Right renal cortex interstitium (tissue), 3 donors: ENCODE data around the gene SULT2B1. TPM values are rescaled to one million over a fixed set of nuclear protein-coding genes. Genes with fewer than 3 reads are reported as not detected.

Experiments used
- DNase-seq, 3 donors: peaks; one replicate each; pipeline ENCODE4 v3.0.0-alpha.2; 2013; ENCODE audit warnings: low read depth in 3 of 3, low spot score in 2 of 3
- polyA plus RNA-seq, 3 donors: library from polyadenylated mRNA; unstranded; fragments of 120-200 nt; gene quantifications; one replicate each; pipeline ENCODE4 v1.2.1, GENCODE V29; 2013; ENCODE audit not compliant: insufficient read length in 3 of 3

The SULT2B1 gene
- polyA plus RNA-seq, 3 donors, result 0.23 to 0.29 (median 0.24) TPM

DNA sequence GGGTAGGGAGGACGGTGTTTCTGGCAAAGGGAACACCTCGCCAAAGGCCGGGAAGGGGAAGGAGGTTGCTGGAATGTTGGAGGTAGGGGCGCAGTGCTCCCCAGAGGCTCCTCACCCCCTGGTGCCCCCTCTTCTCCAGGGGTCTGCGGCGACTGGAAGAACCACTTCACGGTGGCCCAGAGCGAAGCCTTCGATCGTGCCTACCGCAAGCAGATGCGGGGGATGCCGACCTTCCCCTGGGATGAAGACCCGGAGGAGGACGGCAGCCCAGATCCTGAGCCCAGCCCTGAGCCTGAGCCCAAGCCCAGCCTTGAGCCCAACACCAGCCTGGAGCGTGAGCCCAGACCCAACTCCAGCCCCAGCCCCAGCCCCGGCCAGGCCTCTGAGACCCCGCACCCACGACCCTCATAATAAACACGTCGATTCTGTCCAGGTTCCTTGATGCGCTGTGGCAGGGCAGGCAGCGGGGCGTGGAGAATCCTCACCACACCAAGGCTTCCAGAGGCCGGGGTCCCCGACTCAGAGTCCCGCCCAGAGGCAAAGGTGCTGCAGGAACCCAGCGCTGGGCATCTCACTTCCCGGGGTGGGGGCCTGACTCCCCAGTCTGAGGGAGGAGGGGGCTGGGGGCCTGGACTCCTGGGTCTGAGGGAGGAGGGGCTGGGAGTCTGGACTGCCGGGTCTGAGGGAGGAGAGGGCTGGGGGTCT, 47.2 kb downstream of the SULT2B1 start:
- DNase-seq, result no peak

DNA sequence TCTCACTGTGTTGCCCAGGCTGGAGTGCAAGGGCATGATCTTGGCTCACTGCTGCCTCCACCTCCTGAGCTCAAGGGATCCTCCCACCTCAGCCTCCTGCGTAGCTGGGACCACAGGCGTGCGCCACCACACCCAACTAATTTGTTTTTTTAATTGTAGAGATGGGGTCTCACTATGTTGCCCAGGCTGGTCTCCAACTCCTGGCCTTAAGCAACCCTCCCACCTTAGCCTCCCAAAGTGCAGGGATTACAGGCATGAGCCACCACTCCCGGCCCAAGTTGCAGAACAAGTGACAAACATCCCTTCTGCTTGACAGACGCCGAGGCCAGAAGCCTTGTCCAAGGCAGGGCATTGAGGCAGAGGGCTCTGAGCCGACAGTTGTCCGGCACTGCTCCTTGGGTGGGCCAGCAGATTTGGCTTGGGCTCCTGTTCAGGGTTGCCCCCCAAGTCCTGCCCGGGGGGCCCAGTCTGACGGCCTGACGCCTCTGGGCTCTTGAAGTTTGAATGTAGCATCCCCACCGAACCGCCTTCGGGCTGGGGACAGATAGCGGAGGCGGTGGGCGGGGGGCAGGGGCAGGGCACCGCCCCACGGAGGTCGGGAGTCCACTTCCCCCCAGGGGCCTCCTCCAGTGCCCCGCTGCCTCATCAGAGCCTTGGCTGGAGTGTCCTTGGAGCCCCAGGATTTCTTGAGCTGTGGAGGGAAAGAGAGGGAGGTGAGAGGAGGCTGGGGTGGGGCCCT, 48.9 kb downstream of the SULT2B1 start:
- DNase-seq, result no peak

DNA sequence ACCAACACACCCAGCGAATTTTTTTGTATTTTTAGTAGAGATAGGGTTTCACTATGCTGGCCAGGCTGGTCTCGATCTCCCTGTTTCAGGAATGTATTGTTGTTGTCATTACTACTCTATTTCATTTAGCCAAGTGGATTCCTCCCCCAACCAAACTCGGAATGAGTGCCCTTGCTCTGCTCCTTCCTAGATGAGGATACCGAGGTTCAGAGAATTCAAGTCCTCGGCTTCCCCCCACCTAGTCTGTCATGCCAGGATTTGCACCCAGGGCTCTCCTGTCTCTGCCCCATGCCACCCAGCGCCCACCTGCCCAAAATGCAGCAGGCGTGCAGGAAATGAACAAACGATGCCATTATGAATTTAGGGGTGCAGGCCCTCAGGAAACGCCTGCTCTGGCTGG, 51.0 kb downstream of the SULT2B1 start:
- DNase-seq, result no peak

DNA sequence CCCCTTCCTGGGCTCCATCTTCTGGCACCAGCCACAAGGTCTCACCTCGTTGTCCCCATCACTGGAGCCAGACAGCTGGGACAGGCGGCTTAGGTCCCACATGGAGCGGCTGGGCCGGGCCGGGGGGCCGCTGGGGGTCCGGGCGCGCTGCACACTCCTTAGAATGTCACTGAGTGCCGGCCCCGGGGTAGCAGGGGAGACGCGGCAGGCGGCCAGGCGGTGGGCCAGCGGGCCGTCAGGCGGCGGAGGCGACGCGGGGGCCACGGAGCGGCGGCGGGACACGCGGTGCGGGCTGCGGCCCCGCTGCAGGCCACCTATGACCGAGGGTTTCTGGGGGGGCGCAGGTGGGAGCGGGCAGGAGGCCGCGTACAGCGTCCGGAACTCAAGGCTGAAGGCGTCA, 51.5 kb downstream of the SULT2B1 start:
- no peak for DNase-seq

DNA sequence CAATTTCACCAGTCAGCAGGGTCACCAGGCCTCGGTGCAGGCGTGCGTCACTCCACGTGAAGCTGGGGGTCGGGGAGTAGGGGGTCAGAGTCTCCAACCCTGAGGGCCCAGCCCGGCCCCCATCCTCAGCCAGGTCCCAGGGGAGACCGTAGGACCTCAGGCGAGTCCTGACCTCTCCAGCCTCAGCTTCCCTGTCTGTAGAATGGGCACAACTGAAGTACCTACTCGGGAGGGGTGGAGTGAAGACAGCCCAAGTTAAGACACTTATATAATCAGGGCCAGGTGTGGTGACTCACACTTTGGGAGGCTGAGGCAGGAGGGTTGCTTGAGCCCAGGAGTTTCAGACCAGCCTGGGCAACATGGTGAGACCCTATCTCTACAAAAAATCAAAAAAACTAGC, 51.9 kb downstream of the SULT2B1 start:
- no peak for DNase-seq

DNA sequence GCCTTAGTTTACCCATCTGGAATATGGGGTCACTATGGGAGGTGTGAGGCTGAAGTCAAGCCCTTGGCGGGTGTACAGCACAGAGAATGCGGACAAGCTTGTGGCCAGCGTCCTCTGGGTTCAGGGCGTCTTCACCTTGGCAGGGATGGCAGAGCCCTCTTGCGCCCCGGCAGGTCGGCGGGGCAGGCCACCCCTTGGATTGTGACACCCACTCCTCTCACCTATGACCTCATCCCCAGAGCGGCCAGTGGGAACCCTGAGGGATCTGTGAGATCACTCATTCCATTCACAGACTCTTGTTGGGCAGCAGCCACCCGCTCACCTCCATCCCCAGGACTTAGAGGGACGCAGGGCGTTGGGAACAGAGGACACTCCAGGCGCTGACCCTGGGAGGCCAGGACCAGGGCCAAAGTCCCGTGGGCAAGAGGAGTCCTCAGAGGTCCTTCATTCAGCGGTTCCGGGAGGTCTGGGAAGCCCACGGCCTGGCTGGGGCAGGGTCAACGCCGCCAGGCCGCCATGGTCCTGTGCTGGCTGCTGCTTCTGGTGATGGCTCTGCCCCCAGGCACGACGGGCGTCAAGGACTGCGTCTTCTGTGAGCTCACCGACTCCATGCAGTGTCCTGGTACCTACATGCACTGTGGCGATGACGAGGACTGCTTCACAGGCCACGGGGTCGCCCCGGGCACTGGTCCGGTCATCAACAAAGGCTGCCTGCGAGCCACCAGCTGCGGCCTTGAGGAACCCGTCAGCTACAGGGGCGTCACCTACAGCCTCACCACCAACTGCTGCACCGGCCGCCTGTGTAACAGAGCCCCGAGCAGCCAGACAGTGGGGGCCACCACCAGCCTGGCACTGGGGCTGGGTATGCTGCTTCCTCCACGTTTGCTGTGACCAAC, 54.7 kb downstream of the SULT2B1 start, which contains the start of gene SPACA4:
Gene SPACA4 (plus strand): TSS at position 280 of the 896 bp plus-strand sequence. CDS start 237 bp downstream, at position 517.
- no peak for DNase-seq

DNA sequence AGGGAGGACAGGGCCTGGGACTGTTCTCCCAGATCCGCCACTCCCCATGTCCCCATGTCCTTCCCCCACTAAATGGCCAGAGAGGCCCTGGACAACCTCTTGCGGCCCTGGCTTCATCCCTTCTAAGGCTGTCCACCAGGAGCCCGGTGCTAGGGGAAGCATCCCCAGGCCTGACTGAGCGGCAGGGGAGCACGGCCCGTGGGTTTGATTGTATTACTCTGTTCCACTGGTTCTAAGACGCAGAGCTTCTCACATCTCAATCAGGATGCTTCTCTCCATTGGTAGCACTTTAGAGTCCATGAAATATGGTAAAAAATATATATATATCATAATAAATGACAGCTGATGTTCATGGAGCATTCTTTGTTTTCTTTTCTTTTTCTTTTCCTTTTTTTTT, 55.4 kb downstream of the SULT2B1 start:
- no peak for DNase-seq

DNA sequence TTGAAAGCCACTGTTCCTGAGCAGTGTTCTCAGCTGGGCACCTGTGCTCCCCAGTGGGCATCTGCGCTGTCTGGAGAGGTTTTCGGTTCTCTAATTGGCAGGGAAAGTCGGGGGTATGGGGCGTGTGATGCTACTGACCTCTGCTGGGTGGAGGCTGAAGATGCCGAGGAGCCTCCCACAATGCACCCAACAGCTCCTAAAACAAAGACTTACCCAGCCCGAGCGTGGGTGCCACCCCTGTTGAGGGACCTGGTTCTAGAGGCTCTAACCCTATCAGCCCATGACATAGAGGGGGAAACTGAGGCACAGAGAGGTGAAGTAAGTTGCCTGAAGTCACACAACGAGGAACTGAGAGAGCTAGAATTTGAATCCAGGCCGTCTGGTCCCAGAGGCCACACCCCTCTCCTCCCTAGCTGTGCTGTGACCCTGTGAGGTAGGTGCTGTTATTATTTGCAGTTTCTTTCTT, 56.9 kb downstream of the SULT2B1 start:
- no peak for DNase-seq

DNA sequence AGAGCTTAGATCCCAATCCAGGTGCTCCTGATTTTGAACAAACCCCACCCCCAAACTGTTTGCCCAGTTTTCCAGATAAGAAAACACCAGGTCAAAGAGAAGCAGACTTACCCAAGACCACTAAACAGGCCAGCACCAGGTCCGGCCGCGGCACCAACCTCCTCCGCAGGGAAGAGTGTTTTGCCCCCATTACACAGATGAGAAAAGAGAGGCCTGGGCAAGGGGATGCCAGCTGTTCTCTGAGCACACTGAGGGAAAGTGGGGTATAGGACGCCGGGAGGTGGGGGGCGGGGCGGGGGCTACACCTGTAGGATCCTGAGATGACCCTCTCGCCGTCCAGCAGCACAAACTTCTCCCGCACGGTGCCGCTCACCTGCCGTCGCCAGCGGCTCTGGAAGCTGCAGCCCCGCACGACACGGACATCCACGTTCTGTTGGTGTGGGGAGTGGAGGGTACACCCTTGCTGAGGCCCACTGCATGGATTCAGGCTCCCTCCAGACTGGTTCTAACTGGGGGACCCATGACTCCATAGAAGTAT, 57.7 kb downstream of the SULT2B1 start:
- no peak for DNase-seq

DNA sequence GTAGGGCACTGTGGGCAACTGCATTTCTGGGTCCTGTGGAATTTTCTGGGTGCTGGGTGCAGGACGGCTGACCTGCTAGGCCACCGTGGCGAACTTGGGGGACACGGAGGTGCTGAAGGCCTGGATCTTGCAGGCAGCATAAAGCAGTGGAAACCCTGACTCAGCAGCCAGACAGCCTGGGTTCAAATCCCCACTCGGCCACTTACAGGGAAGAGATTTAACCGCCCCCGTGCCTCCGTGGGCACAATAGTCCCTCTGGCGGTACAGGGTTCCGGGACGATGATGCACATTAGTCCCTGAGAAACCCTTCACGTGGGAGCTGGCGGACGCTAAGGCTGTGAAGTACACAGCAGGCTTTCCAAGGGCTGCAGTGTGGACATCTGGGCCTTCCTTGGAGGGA, 59.9 kb downstream of the SULT2B1 start:
- DNase-seq, result no peak

DNA sequence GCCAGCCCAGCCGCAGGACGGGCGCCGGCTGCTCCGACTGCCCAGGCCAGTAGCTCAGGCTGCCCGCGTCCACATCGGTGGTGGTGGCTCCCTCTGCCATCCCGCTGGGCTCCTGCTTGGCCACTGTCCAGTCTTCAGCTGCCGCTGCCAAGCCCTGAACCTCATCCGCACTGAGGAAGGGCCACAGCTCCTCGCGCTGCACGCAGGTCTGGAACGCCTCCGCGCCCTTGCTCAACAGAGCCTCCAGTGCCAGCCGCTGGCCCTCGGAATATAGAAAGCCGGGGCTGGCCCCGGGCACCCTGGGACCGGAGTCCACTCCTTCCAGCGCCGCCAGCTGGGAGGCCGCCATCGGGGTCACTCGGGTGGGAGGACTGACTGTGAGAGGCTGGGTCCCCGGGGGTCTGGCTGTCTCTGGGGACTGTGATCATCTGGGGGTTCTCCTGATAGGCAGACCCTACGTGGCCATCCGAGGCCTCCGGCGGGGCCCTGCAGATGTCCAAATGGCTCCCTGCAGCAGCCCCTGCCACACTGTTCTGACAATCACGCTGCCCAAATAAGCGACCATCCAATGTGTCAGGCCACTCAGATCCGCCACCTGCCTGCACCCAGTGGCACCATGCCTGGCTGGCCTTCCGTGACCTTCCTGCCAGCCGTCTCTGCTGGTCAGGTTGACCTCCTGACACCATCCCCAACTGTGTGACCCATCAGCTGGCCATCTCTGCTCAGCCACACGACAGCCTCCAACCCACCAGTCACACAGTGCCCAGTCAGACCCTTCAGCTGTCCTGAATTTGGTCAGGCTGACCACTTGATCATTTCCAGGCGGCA, 61.3 kb downstream of the SULT2B1 start:
- DNase-seq, result no peak

DNA sequence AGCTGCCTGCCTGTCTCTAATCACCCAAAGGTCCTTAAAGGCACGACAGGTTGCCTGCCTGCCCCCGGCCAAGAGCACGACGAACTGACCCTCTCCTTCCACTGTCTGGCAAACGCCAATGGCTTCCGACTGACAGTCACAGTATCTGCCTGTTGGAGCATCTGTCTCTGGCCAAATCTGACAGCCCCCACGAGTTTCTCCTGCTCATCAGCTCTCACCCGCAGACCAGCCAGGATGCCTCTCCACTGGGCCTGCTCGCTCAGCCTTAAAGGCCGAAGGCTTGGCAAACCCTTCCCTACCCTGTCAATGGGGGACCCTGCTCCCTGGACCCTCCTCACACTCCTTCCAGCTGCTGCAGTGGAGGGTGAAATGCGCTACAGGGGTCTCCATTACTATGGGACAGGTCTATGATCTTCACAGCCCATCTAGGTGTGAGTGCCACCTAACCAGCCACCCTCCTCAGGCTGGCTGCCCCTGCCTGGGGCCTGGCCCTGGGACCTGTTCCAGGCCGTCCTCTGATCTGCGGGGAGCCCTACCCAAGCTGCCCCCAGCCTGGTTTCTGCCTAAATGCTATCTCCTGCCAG, 62.0 kb downstream of the SULT2B1 start:
- DNase-seq, result no peak

DNA sequence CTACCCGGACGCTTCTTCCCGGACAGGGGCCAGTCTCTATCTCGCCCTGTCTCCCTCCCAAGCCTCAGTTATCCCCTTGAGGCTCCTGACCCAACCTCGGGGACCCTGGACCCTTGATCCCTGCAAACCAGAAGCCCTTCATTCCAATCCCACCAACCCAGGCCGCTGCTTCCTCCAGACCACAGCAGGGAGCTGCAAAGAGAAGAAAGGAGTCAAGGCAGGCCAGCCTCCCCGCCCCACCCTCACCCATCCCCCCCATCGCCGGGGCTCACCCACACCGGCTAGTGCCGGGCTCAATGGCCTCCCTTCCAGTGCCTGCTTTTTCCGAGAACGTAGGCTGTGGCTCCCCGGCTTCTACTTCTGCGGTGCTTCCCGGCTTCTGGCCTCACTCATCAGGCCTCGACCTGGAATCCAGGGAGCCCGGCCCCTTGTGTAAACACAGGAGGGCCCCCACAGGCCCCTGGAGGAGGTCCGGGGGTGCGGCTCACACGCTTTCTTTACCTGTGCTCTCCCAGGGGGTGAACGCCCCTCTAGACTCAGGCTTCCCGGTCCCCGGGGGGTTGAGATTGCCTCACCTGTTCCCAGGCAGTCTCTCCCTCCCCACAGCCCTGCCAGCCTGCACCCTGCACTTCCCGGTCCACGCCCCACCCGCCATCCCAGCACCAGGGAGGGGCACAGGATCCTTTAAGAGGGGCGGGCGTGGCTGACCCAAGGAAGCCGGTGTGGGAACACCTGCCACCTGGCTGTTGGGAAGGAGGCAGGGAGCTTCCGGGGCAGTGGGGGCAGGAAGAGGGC, 62.7 kb downstream of the SULT2B1 start, which contains the start of gene FAM83E:
Gene FAM83E (minus strand): TSS at position 641 of the 795 bp plus-strand sequence. CDS start 1,704 bp downstream, outside the sequence.
- DNase-seq, result no peak

DNA sequence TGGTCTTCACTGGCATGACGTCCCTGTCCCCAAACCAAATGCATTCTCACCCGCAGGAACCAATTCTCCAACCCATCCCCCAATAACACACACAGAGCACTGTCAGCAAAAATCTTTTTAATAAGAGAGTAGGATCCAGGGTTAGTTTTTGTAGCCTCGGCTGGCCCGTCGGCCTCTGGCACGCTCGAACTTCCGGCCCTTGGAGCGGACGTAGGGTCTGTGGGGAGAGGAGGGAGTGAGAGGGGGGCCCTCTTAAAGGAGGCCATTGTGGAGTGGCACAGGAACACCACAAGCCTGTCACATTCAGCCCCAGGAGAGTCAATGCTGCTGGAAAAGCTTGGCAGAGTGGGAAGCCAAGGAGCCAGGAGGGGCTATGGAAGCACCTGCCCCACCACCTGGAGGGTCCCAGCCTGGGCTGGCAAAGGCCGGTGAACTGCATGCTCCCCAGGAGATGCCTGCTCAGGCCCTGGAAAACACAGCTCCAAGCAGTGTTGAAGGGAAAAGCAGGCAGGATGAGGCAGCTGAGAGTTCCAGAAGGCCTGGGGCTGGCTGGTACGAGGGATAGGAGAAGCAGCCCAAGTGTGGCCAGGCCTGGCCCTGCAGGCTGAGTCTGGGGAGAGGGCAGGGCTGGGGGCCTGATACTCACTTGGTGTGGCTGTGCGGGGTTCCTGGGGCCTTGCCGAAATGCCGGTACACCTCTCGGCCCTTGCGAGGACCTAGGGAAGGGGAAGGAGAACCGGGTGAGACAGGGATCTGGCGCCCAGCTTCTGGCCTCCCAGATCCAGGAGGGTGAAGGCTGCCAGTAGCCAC, 63.5 kb downstream of the SULT2B1 start:
- no peak for DNase-seq

DNA sequence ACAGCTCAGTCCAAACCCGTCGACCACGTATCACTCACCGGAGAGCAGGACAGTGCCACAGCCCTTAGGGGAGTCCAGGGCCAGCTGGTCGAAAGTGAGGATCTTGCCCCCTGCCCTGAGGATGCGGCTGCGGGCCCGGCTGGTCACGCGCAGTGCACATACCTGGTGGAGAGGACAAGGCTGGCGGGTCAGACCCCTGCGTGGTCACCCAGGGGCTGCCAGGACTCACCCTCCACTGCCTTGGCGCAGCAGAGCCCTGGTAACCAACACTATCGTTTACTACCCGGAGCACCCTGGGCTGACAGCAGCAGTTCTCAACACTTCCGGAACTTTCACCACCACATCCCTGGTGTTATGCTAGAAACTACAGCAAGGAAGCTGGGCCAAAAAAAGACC, 64.1 kb downstream of the SULT2B1 start:
- DNase-seq, result no peak

DNA sequence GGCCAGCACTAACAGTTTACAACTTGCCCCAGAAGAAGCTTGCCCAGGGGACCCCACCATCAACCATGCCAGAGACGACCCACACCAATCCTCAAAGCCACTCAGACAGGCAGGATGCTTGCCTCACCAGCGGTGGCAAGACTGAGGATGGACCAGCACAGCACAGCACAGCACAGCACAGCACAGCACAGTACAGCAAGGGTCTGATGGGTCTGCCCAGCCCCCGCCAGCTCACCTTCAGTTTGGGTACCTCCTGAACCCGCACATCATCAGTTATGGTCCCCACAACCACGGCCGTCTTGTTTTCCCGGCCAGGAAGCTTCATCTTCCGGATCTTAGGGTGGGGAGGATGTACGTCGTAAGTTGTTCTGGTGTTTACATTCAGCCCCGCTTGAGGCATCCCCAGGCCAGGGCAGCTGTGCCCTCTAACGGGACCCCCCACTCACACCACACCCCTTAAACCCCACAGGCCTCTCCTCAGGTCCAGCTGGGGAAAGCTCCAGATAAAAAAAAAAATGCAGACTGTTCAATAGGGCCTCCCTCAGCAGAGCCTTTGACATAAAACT, 64.6 kb downstream of the SULT2B1 start:
- DNase-seq, result no peak

DNA sequence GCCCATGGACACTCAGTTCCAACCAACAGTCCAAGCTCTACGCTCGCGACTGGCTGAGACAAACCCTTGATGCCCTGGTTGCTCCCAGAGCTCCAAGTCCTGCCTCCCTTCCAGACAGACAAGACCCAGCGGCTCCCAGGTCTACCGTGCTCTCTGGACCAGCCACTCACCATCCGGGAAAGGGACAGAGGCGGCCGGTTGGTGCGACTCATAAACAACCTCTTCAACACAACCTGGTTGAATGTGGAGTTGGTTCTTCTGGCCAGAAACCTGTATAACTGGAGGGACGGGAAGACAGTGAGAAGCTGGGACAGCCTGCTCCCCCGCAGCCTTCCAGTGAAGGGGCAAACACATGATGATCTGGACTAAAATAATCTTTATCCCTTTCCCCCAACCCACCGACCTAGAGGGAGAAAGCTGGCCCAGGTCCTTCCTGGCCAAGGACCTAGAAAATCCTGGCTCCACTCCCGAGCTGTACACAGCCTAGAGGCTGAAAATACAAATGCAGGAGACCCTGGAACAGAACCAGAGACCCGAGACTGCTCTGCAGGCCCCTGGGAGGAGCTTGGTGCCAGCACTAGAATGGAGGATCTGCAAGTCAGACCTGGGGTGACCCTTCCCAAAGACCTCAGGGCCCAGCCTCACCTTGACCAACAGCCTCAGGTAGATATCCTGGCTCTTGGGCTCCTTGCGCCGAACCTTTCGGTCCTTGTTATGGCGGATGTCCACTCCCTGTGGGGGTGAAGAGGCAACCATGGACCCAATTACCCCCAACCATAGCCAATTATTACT, 65.4 kb downstream of the SULT2B1 start:
- no peak for DNase-seq
